ENCODE results near the gene DYNLT2.

Gene DYNLT2

DNA sequence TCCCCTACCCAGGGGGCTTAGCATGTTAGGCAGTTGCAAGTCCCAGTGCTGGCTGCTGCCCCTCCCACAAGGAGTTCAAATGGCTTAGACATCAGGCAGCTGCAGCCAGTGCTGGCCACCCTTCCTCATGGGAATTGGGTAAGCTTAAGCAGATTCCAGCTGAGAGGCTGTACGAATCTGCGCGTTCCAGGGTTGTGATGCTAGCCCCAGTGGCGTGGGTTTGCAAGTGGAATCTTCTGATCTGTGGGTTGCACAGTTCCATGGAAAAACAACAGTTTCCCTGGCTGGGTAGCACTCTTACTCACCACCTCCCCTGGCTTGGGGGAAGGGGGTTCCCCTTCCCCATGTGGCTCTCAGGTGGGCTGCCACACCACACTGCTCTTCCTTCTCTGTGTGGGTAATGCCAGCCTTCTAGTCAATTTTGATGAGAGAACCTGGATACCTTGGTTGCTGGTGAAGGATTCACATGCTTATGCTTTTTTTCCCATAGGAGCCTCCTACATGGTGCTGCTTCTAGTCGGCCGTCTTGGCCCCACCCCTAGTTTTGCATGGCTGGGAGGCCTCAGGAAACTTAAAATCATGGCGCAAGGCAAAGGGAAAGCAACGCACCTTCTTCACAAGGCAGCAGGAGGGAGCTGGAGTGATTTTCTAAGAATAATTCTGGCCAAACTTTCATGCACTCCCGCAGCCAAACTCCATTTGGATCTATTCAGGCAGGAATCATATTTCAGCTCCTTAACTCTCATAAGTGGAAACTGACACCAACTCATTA is 13.0 kb downstream of the DYNLT2 start:
- DNase-seq (ENCODE audit: low read depth, low spot score): no peak

DNA sequence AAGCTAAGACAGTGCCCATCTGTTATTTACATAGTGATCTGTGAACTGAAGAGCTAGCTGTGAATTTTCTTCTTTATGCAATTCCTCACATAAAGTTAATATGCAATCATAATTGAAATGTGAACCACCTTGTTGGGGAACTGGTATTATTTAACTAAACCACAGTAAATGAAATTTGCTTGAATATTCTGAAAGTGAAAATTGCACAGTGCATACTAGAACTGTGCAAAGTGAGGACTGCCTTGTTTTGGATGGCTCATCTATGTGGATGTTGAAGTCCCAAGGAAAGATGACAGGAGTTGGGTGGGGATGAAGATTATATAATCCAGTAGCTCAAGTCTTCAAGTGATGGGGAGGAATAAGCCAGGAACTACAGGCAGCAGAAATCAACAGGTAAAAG is 21.4 kb downstream of the DYNLT2 start:
- DNase-seq (ENCODE audit: low read depth, low spot score): no peak

DNA sequence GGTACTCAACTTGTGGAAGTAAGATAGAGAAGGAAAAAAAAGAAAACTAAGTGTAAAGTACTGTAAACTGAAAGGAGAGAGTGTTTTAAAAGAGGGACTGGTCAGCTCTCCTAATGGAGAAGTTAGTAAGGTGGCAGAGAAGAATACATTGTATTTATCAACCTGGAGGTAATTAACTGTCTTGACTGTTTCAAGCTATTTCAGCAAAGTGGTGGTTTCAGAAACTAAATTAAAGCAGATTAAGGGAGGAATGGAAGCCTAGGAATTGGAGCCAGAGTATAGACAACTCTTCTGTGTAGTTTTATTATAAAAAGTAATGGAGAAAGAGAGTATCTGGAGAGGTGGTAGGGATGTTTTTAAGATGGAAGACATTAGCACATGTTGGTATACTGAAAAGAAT is 24.4 kb downstream of the DYNLT2 start:
- no peak for DNase-seq (ENCODE audit: low read depth, low spot score)

DNA sequence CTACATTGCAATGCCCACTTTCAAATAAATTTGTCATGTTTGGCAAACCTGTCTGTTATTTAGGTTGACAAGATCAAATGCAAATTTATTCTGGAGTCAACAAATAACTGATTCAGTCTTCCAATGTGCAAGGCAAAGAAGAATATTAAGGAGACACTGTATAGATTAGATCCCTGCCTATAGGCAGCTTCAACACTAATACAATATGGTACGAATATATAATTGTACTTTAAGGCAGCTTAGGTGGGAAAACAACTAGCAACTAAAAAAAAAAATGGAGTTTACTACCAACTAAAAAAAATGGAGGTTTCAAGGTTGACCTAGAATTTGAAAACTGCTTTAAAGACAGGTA is 25.3 kb downstream of the DYNLT2 start:
- DNase-seq (ENCODE audit: low read depth, low spot score): no peak

DNA sequence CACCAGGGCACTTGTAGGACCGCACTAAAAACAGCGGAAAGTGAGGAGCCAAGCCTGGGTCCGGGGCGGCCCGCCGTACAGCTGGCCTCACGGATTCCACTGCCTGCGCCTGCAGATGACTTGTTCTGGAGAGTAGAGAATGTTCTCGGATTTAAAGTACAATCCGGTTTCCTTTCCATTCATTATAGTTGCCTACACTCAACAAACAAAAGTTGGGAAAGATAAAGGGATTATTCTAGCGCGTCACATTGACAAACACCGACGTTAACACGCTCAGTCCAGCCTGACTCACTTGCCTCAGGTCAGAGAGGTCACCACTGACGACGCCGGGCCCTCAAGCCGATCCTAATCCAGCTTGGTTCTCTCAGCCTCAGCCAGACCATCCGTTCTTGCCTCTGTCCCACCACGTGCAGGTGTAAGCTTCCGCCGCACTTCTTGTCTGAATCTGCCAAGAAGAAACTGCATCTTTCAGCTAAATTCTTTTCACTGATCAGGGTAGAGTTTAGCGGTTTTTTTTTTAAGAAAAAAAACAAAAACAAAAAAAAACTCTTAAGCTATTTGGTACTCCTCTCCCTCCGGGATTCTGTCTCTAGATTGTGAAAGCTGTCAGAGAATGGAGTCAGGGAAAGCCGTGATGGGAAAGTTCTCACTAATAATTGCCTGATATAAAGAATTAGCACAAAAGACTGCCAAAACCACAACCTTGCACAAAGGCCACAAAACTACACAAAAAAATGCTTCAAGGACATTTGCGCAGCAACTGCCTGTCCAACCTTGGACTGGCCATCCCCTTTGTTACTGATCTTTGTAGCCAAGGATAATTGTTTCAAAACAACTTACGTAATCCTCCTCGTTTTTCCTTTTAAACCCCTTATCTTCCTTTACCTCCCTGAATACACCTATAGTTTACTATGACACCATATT is 26.0 kb downstream of the DYNLT2 start:
- no peak for DNase-seq (ENCODE audit: low read depth, low spot score)

DNA sequence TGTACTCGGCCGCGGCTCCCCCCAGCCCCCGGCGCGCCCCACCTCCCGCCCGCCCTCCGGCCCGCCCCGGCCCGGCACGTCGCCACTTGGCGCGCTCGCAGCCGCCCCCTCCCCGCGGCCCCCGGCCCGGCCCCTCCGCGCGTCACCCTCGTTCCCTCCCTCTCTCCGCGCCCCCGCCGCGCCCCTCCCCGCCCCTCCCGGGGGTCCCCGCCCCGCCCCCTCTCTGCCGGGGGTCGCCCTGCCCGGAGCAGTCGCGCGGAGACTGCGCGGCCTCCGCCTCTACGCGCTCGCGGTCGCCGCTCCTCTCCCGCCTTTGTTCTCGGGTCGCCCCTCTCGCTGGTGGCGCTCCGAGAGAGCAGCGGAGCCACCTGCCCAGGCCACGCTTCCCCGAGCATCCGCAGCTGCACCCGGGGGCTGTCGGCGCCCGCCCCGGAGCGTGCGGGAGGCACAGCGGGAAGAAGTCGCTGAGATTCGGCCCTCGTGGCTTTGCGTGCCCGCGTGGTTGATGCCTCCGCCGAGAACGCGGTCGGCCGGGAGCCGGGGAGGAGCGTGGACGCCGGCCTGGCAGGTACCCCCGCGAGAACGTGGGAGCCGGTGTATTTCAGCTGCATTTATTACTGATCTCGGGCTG is 26.8 kb downstream of the DYNLT2 start, which contains the start of gene PHF10:
Gene PHF10, minus strand, starts transcription at position 7 of the 631 bp plus-strand sequence. CDS start 569 bp downstream, outside the sequence.
- DNase-seq (ENCODE audit: low read depth, low spot score): peak; percentile 29

DNA sequence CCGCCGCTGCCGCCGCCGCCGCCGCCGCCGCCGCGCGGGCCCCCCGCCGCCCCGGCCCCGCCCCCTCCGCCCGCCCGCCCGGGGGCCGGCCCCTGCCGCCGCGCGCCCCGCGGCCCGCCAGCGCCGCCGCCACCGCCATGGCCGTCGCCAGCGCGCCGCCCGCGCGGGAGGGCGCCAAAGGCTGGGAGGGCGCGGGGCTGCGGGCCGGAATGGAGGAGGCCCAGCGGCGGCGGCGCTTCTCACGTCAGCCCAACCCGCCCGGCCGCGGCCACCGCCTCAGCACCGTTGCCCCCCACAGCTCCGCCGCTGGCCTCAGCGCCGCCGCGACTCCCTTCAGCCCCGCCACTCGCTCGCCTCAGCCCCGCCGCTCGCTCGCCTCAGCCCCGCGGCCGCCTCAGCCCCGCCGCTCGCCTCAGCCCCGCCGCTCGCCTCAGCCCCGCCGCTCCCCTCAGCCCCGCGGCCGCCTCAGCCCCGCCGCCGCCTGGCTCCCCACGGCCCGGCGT is 27.3 kb downstream of the DYNLT2 start:
- no peak for DNase-seq (ENCODE audit: low read depth, low spot score)

DNA sequence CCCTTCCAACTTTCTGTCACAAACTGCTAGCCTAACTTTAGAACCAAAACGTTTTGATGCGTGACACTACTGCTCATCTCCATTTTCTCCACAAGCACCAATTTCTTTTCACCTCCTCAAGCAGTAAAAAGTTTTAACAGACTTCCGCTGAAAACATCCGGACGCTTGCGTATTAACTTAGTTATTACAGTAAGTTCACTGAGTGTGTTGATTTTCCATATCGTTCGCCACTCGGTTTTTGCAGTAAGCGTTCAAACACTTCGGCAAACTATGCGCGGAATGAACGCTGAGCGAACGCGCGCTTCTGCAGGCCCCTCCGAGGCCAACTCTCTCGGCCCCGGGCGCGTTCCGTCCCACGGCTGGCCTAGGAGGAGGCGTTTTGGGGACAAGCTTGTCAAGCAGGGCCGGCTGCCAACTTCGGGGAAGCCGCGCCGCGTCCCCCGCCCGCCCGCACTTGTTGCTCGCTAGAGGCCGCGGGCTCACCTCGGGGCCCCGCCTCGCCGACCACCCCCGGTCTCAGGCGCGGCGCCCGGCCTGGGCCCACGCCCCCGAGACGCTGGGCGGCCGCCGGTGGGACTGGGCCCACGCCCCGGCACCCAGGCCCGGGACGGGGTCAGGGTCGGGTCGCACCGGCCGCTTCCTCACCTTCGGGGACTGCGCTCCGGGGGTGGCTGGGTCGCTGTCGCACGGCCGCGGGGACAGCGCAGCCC is 28.0 kb downstream of the DYNLT2 start:
- DNase-seq (ENCODE audit: low read depth, low spot score): peak; percentile 33

DNA sequence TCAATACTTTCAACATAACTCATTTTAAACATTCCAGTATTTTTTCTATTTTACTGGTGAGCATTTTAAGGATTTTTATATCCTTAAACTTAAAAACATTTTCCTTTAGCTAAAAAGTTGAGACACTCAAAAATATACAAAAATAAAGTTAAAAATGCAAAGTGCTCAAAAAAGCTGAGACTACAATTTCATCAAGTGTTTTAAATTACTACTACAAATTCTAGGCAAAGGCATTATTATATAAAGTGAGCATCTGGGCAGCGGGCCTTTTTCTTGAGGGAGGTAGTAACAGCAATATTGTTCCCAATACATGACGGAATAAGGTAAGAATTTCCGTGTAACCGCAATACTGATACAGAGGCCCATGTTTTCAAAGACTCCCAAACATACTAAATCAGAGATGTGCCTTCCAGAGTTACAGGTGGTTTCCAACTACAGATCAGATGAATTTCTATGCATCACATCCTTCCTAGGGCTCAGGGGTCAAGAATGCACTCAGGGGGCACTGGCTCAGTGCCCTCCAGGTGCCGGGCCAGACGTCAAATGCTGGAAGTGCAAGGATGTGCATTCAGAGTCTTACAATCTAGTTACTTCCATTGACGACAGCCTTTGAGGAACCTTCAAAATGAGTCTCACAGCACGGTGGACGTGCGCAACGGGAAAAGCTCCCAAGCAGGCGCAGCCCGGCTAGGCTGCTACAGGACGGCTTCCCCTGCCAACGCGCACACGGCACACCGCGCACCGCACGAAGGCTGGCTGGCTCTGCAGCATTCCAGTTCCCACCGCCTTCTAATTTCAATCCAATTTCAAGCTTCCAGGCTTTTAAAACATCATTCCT is 28.8 kb downstream of the DYNLT2 start:
- DNase-seq (ENCODE audit: low read depth, low spot score): no peak

DNA sequence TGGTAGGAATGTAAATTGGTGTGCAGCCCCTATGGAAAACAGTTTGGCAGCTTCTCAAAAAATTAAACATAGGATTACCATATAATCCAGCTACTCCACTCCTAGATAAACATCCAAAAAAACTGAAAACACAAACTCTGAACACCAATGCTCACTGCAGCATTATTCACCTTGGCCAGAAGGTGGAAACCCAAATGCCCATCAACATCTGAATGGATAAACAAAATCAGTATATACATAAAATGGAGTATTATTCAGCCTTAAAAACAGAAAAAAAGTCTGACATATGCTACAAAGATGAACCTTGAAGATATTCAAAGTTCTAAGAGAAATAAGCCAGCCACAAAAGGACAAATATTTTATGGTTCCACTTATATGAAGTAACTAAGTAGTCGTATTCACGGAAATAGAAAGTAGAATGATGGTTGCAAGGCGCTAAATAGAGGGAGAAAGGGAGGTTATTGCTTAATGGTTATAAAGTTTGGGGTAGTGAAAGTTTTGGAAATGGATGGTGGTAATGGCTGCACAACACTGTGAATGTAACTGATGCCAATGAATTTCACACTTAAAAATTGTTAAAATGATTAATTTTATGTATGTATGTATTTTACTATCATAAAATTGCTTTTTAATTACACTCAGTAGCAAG is 31.0 kb downstream of the DYNLT2 start:
- no peak for DNase-seq (ENCODE audit: low read depth, low spot score)

DNA sequence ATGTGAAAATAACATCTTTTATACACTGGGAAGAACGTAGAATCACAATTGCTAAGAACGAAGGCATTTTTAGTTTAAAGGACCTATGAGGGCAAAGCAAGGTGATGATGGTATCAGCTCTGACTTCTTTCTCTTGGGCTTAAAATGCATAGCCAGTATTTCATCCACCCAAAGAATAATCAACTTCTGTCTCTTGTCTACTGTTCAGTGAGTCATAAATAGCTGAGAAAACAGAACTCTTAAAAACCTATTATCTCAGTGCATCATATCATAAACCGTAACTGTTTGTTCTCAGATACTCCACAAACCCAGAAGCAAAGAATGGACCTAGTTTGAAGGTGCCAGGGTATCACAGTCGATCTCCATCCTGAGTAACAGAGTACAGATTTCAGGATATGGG is 32.3 kb downstream of the DYNLT2 start:
- no peak for DNase-seq (ENCODE audit: low read depth, low spot score)

DNA sequence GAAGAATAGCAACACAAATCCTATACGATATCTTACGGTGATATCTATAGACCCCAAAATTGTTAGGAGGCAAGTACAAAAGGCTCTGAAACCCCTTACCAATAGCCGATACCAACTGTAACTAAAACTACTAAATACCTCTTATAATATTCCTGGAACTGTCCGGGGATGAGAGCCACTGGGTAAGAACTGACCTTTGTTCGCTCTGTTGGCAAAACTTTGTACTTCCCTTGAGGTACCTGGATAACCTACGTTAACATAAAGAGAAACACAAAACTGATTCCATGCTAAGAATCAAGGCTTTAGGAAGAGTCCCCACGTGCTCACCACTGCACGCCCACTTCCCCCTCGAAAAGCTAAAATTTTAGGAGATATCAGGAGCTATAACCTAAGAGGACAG is 36.8 kb downstream of the DYNLT2 start:
- no peak for DNase-seq (ENCODE audit: low read depth, low spot score)

DNA sequence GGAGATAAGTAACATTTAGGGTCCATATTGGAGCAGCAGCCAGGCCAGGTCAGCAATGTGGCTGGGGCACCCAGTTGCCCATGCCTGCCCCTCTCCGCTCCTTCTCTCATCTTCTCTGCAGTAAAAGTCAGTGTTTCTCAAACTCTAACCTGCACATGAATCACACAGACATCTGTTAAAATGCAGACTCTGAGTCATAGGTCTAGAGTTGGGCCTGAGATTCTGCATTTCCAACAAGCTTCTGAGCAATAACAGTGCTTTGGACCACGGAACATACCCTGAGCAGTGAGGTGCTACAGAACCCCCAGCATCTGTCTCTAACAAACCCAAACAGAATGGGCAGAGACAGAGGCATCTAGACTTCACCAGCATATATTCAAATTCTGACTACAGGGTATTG is 37.2 kb downstream of the DYNLT2 start:
- no peak for DNase-seq (ENCODE audit: low read depth, low spot score)

DNA sequence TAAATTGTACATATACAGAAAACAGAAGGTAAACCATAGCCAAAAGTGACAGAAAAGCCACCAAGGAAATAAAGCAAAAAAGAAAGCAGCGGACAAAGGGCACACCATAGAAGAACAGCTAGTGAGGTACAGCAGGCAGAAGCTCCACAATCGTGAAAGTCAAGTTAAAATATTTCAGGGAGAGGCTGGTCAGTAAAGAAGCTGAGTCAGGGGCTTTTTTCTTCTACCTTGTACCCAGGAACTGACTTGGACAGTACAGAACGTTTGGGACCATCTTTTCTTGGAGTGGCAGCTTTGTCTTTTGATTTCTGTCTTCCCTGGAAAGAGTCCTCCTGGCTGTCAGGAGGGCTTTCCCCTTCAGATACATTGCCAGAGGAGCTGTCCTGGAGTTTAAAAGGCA is 41.4 kb downstream of the DYNLT2 start:
- DNase-seq (ENCODE audit: low read depth, low spot score): no peak

DNA sequence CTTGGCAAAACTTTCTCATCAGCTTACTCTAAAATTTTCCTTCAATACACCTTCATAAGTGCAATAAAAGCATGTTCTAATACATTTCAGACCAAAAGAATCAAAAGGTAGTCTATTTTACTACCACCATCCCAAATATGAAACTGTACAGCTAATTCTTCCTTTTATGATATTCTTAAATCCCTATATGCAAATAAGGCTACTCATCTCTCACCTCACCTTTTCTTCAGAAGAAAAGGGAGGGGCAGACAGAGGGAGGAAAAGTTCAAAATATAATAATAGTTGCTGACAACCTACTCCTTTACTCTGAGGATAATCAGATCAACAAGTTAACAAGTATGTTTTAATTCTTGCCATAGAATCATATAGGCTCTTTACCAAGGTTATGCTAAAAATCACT is 42.1 kb downstream of the DYNLT2 start:
- no peak for DNase-seq (ENCODE audit: low read depth, low spot score)

DNA sequence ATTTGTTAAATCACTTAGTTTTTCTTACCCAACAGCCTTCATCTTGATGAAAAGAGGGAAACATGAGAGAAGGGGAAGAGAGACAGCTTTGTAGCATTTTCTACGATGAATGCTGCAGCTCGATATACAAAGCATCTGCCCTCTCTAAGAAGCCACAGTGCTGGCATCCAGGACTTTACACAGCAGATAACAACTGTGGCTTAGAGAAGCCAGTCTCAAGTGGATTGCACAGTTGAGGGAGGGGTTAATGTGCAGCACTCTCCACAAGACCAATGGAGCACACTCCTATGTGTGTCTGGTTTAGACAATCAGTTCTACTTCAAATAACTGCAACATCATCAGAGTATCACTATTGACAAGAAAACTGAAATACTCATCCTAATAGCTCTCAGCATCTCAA is 43.6 kb downstream of the DYNLT2 start:
- no peak for DNase-seq (ENCODE audit: low read depth, low spot score)

DNA sequence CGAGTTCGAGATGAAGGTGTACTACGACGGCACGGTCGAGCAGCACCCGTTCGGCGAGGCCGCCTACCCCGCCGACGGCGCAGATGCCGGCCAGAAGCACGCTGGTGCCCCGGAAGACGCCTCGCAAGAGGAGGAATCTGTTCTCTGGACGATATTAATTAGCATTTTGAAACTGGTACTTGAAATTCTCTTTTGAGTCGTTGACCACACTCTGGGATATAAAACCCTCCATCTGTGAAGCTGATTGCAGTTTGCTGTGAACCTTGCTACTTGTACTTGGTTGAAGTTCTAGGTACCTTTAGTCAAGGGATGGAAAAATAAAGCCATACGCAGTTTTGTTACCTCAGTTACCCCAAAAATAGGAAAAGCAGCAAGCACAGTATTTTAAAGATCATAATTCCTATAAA is 48.5 kb downstream of the DYNLT2 start:
- DNase-seq (ENCODE audit: low read depth, low spot score): no peak

DNA sequence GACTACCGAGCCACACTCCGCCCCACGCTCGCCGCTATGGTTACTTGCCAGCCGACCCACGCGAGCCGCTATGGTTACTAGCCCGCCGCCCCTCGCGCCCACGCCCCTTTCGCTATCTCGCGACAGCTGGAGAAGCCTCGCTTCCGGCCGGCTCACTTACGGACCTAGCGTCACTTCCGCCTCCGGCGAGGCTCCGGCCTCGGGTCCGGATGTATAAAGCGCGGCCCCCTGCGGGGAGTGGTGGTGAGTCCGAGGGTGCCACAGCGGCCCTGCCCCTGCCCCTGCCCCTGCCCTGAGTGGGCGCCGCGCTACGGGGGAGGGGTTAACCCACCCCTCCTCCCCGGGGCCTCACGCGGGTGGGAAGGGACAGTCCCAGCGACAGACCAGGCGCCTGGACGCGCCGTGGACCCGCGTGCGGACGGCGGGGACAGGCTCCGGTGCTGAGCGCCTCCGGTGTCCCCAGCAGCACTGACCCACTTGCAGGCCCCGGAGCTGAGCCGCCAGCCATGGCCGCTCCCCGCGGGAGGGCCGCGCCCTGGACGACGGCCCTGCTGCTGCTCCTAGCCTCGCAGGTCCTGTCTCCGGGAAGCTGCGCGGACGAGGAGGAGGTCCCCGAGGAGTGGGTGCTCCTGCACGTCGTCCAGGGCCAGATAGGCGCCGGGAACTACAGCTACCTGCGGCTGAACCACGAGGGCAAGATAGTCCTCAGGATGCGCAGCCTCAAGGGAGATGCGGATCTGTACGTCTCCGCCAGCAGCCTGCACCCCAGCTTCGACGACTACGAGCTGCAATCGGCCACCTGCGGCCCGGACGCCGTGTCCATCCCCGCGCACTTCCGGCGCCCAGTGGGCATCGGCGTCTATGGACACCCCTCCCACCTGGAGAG is 49.2 kb downstream of the DYNLT2 start, which contains the start of the genes C6orf120 and WDR27:
Gene C6orf120, plus strand, starts transcription at position 173 of the 886 bp plus-strand sequence. Its CDS starts 334 bp downstream, at position 507.
Gene WDR27, minus strand, starts transcription at position 76 of the 886 bp plus-strand sequence. CDS start 13,024 bp downstream, outside the sequence.
- peak; percentile 96 for DNase-seq (ENCODE audit: low read depth, low spot score)

Data from activated CD4-positive, CD25-positive, alpha-beta regulatory T cell treated with anti-CD3 and anti-CD28 coated beads, Interleukin-2, amount 50 U/mL, for 16 hours (primary cell).